Epithelial cell of proximal tubule (primary cell): Measurements from ENCODE around the gene CPNE6. TPM values are rescaled to one million over a fixed set of nuclear protein-coding genes. Genes with fewer than 3 reads are reported as not detected.

ENCODE experiments used
- DNase-seq: peaks from one replicate; pipeline ENCODE4 v3.0.0-alpha.2; 2011; ENCODE audit warnings: low read depth
- H3K4me3 ChIP-seq: 2 replicates; pipeline ENCODE4 v1.5.1; 2011; ENCODE audit warnings: low read depth, mild to moderate bottlenecking, low read length
- total RNA-seq: library from RNA; depleted of rRNA; stranded (reverse); fragments of >200 nt; gene quantifications from 2 replicates; pipeline ENCODE4 v1.2.3, GENCODE V29; 2015
- TF ChIP-seq, protein P1 (sequence below): conservative IDR thresholded peaks from 2 replicates; pipeline ENCODE4 v1.5.1; 2012; ENCODE audit warnings: low read depth, mild to moderate bottlenecking, low read length

The CPNE6 gene
- total RNA-seq, 1 donor from 2014 or later = not detected

DNA sequence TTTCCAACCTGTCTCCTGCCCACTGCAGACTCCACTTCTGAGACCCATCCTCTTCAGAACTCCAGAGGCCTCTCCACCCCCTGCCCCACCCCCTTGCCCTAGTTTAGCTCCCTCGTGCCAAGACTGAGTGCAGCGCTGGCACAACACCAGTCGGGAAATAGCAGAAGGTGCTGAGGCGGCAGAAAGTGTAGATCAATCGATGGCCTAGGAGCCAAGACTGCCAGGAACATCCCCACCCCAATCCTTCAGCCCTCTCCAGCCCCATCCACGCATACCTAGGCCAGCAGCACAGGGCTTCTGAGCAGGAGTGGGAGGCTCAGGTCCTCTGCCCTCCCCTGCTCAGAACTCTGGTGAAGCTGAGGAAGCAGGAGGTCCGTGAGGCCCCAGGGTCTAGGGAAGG is 1.1 kb downstream of the CPNE6 start:
- no peak for DNase-seq
- no peak overlapping the region for H3K4me3 ChIP-seq
- TF ChIP-seq, protein P1, sequence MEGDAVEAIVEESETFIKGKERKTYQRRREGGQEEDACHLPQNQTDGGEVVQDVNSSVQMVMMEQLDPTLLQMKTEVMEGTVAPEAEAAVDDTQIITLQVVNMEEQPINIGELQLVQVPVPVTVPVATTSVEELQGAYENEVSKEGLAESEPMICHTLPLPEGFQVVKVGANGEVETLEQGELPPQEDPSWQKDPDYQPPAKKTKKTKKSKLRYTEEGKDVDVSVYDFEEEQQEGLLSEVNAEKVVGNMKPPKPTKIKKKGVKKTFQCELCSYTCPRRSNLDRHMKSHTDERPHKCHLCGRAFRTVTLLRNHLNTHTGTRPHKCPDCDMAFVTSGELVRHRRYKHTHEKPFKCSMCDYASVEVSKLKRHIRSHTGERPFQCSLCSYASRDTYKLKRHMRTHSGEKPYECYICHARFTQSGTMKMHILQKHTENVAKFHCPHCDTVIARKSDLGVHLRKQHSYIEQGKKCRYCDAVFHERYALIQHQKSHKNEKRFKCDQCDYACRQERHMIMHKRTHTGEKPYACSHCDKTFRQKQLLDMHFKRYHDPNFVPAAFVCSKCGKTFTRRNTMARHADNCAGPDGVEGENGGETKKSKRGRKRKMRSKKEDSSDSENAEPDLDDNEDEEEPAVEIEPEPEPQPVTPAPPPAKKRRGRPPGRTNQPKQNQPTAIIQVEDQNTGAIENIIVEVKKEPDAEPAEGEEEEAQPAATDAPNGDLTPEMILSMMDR = no peak

DNA sequence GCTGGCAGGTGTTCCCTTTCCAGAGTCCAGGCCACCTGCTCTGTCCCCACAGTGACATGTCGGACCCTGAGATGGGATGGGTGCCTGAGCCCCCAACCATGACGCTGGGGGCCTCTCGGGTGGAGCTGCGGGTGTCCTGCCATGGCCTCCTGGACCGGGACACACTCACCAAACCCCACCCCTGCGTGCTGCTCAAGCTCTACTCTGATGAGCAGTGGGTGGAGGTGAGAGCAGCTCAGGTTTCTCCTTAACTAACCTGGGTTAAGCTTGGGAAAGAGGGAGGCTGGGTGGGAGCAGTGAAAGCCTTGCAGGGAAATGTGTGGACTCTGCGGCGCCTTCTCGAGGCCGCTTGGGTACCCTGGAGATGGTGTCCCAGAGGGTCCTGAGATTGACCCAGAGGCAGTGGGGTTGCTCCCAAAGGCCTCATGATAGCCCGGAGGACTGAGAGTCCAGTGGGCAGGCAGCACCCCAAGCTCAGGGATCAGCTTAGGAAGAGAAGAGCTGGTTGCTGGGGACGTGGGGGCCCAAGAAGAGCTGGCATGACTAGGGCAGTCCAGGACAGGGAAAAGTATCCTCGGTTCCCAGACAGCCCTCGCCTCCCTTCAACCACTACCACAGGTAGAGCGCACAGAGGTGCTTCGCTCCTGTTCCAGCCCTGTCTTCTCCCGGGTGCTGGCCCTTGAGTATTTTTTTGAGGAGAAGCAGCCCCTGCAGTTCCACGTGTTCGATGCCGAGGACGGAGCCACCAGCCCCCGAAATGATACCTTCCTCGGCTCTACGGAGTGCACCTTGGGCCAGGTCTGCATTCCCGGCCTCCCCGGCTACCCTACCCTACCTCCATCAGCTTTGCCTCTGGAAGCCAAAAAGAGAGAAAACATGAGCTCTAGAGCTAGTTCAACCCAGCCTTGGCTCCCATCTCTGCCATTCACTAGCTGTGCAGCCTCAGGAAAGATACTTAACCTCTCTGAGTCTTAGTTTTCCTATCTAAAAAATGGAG is 1.8 kb downstream of the CPNE6 start:
- H3K4me3 ChIP-seq = no peak overlapping the region
- TF ChIP-seq, protein P1 = no peak

GRCh38 chr14:24074625-24075484 is 3.5 kb downstream of the CPNE6 start:
- no peak for DNase-seq
- TF ChIP-seq, protein P1 = no peak
- H3K4me3 ChIP-seq = no peak overlapping the region

More for the DNA sequence above, 1.8 kb downstream of the CPNE6 start:
- no peak for DNase-seq

- DNase-seq = no peak
- H3K4me3 ChIP-seq = no peak overlapping the region
- TF ChIP-seq, protein P1 = no peak
Observed at GRCh38 chr14:24075485-24076301, 4.3 kb downstream of the CPNE6 start.

DNA sequence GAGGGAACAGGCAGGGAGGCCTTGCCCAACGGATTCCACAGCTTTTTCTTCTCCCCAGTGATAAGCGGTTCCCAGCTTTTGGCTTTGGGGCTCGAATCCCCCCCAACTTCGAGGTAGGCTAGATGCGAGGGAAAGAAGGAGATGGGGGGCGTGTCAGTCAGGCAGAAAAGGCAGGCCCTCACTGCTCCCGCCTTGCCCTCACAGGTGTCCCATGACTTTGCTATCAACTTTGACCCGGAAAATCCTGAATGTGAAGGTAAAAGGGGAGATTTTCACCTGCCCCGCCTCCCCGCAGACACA is 4.9 kb downstream of the CPNE6 start:
- TF ChIP-seq, protein P1 = no peak

DNA sequence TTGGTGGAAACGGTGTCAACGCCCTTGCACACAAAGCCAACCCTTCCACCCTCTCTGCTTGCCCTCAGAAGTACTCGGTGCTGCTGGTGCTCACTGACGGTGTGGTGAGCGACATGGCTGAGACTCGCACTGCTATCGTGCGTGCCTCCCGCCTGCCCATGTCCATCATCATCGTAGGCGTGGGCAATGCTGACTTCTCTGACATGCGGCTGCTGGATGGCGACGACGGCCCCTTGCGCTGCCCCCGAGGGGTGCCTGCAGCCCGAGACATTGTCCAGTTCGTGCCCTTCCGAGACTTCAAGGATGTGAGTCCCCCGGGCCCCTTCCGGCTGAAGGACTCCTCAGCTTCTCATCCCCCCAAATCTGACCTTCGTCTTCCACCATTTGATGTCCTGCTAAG is 5.7 kb downstream of the CPNE6 start:
- no peak overlapping the region for H3K4me3 ChIP-seq
- TF ChIP-seq, protein P1 = no peak
- no peak for DNase-seq

More for the DNA sequence above, 4.9 kb downstream of the CPNE6 start:
- DNase-seq = no peak
- no peak overlapping the region for H3K4me3 ChIP-seq
